GM10248 (cell line): ENCODE measurements around the gene IQUB.

Experiments
- CTCF ChIA-PET: fragments of 300-600 bp; sonication (Branson Sonifier 250); formaldehyde crosslinking; extraction: SDS; loops from one replicate; lab custom pipeline; 2021; ENCODE audit warnings: antibody characterized with exemption; lab: Yijun Ruan, JAX
- POLR2A ChIA-PET: fragments of 350-650 bp; sonication (Branson Sonifier 250); formaldehyde crosslinking; extraction: SDS; loops from one replicate; lab custom pipeline; 2020; ENCODE audit warnings: antibody characterized with exemption; lab: Yijun Ruan, JAX
- DNase-seq: peaks from one replicate; pipeline ENCODE4 v3.0.0; 2012; ENCODE audit errors: extremely low spot score
- CTCF ChIP-seq: IDR thresholded peaks from 2 replicates; pipeline ENCODE4 v1.5.1; 2012; ENCODE audit warnings: mild to moderate bottlenecking, low read depth; ENCODE audit errors: extremely low read depth, missing control alignments, control extremely low read depth

IQUB gene

DNA sequence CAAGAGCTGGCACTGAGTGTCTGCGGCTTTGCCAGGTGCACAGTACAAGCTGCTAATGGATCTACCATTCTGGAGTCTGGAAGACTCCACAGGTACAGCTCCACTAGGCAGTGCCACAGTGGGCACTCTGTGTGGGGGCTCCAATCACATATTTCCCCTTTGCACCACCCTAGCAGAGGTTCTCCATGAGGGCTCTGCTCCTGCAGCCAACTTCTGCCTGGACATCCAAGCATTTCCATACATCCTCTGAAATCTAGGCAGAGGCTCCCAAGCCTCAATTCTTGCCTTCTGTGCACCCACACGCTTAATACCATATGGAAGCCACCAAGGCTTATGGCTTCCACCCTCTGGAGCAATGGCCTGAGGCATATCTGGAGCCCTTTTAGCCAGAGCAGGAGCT lies 29.2 kb downstream of the IQUB start:
- TF ChIP-seq CTCF, result no peak
- ChIA-PET POLR2A (no interaction called here), CTCF (interaction anchor here (1.5 to 1.7 kb wide), 2 partner anchors 11 to 12 kb away, joined by 3 to 9 read pairs; no protein-coding TSS in a partner anchor)
- no peak for DNase-seq

GRCh38 chr7:123502201-123502600 lies 32.2 kb downstream of the IQUB start:
- DNase-seq, result no peak
- ChIA-PET CTCF (no interaction called here), POLR2A (no interaction called here)
- no peak for TF ChIP-seq CTCF

DNA sequence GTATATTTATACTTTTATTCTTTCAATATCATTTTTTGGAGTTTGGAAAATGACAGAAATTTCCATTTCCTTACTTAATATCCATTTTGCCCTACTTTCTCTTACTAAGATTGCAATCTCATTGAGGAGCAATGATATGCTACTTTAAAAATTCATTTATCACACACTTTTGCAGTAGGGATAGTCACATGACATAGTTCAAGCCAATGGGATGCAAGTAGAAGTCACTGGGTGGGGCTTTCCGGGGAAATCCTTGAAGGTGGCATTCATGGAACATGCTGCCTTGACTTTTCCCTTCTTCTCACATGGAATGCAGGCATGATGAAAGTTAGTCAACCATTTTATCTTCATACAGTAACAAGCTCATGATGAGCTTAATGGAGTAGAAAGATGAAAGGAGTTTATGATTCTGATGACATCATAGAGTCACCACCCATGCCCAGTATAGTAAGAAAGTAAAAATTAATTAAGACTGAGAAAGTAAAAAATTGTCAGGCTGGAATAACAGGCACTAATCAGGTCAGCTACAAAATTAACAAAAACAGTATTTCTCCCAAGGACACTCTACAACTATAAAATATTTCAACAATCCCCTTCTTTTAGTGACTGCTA lies 33.4 kb downstream of the IQUB start:
- POLR2A ChIA-PET, result no interaction called here
- CTCF ChIA-PET, result interaction anchor here (1.0 kb wide), 1 partner anchor 14 kb away, joined by 3 read pairs; no protein-coding TSS in a partner anchor
- DNase-seq, result no peak
- no peak for TF ChIP-seq CTCF

- no peak for TF ChIP-seq CTCF
- CTCF ChIA-PET, result interaction anchor here (1.4 kb wide), 2 partner anchors 9 to 15 kb away, joined by 3 read pairs; no protein-coding TSS in a partner anchor
- POLR2A ChIA-PET, result no interaction called here
- DNase-seq, result no peak
Measured at GRCh38 chr7:123499211-123499970, 35.0 kb downstream of the IQUB start.

- no peak for DNase-seq
Measured at GRCh38 chr7:123498601-123499000, 35.8 kb downstream of the IQUB start.

GRCh38 chr7:123498031-123498430 lies 36.4 kb downstream of the IQUB start:
- POLR2A ChIA-PET, result no interaction called here
- no peak for DNase-seq
- CTCF ChIA-PET, result interaction anchor here (1.1 to 1.4 kb wide), 2 partner anchors 11 to 12 kb away, joined by 3 read pairs; no protein-coding TSS in a partner anchor
- TF ChIP-seq CTCF, result no peak

More at GRCh38 chr7:123498601-123499000, 35.8 kb downstream of the IQUB start:
- POLR2A ChIA-PET, result no interaction called here
- no peak for TF ChIP-seq CTCF
- CTCF ChIA-PET, result interaction anchor here (1.4 kb wide), 2 partner anchors 10 to 14 kb away, joined by 3 read pairs; no protein-coding TSS in a partner anchor
